ENCODE results near the gene MBD3L2B.

- TF ChIP-seq EZH2 (IDR thresholded peaks at IDR 0.05; ENCODE audit: low read depth), result no peak
- TF ChIP-seq CTCF (conservative IDR thresholded peaks at IDR 0.05), result no peak
Measured at GRCh38 chr19:7069042-7069903, 48.0 kb upstream of the MBD3L2B start, which contains the start of gene ZNF557.

Measured in PC-9 (cell line).